DLD1 (cell line): Measurements from ENCODE around the gene SIX5.

Experiments used
- in situ Hi-C: cut with HindIII; loops from 2 replicates; pipeline ENCODE4 v1.10.0; 2017; ENCODE audit warnings: low sequenced_read_pairs

The SIX5 gene

GRCh38 chr19:45777395-45777961 lies 8.4 kb upstream of the SIX5 start:
- in situ Hi-C loops, result no loop called here

GRCh38 chr19:45774765-45775164 lies 5.7 kb upstream of the SIX5 start:
- in situ Hi-C loops, result no loop called here

GRCh38 chr19:45773384-45773783 lies 4.3 kb upstream of the SIX5 start:
- in situ Hi-C loops, result no loop called here

- in situ Hi-C loops, result no loop called here
Observed at GRCh38 chr19:45772912-45773311, 3.9 kb upstream of the SIX5 start.

- in situ Hi-C loops, result no loop called here
Observed at GRCh38 chr19:45772130-45772840, 3.2 kb upstream of the SIX5 start.

- in situ Hi-C loops, result no loop called here
Observed at GRCh38 chr19:45771311-45771933, 2.4 kb upstream of the SIX5 start.

GRCh38 chr19:45770192-45771101 lies 1.4 kb upstream of the SIX5 start:
- in situ Hi-C loops, result no loop called here

GRCh38 chr19:45769821-45770191 lies 754 bp upstream of the SIX5 start:
- in situ Hi-C loops, result no loop called here

GRCh38 chr19:45768655-45768983 lies 433 bp downstream of the SIX5 start:
- in situ Hi-C loops, result no loop called here

GRCh38 chr19:45767881-45768654 lies 984 bp downstream of the SIX5 start:
- in situ Hi-C loops, result no loop called here

GRCh38 chr19:45767410-45767880 lies 1.6 kb downstream of the SIX5 start:
- in situ Hi-C loops, result no loop called here

GRCh38 chr19:45766869-45767346 lies 2.1 kb downstream of the SIX5 start:
- in situ Hi-C loops, result no loop called here

- in situ Hi-C loops, result no loop called here
Observed at GRCh38 chr19:45766296-45766868, 2.7 kb downstream of the SIX5 start.

GRCh38 chr19:45765702-45766295 lies 3.3 kb downstream of the SIX5 start:
- in situ Hi-C loops, result no loop called here

- in situ Hi-C loops, result no loop called here
Observed at GRCh38 chr19:45764945-45765701, 3.9 kb downstream of the SIX5 start.

GRCh38 chr19:45764475-45764874 lies 4.6 kb downstream of the SIX5 start:
- in situ Hi-C loops, result no loop called here

- in situ Hi-C loops, result no loop called here
Observed at GRCh38 chr19:45763691-45764294, 5.3 kb downstream of the SIX5 start.

GRCh38 chr19:45762870-45763631 lies 6.0 kb downstream of the SIX5 start:
- in situ Hi-C loops, result no loop called here
